Tibial nerve (tissue), 4 donors: ENCODE results near the gene PACSIN2. TPM values are rescaled to one million over a fixed set of nuclear protein-coding genes. Genes with fewer than 3 reads are reported as not detected.

Experiments
- DNase-seq, 2 donors: peaks; one replicate each; pipeline ENCODE4 v3.0.0-alpha.2; 2019; ENCODE audit warnings: low spot score in 2 of 2
- H3K27ac ChIP-seq, 4 donors: fragments of 200-600 bp; sonication (generic) in 3 of 4; one replicate each; pipeline ENCODE4 v1.5.1; 2017 to 2019; ENCODE audit warnings: mild to moderate bottlenecking in 1 of 4
- H3K27me3 ChIP-seq, 2 donors: fragments of 200-600 bp; sonication (generic) in 1 of 2; one replicate each; pipeline versions ENCODE4 v1.5.1 to v1.6.0; 2017 to 2019
- H3K36me3 ChIP-seq, 3 donors: fragments of 200-600 bp; sonication (generic); one replicate each; pipeline ENCODE4 v1.5.1; 2018 to 2019
- H3K4me1 ChIP-seq, 4 donors: fragments of 200-600 bp; sonication (generic) in 3 of 4; one replicate each; pipeline ENCODE4 v1.5.1; 2017 to 2019
- H3K4me3 ChIP-seq, 4 donors: fragments of 200-600 bp; sonication (generic) in 3 of 4; one replicate each; pipeline ENCODE4 v1.5.1; 2017 to 2019; ENCODE audit warnings: mild to moderate bottlenecking in 1 of 4, moderate library complexity in 1 of 4
- H3K9me3 ChIP-seq, 4 donors: fragments of 200-600 bp; sonication (generic) in 3 of 4; one replicate each; pipeline ENCODE4 v1.5.1; 2017 to 2019
- EP300 ChIP-seq, 2 donors: sonication (generic); formaldehyde crosslinking; IDR thresholded peaks; one replicate each; pipeline ENCODE4 v1.6.1; 2017; ENCODE audit warnings: antibody characterized with exemption in 2 of 2, mild to moderate bottlenecking in 1 of 2
- POLR2A ChIP-seq, 2 donors: fragments of 450-650 bp; IDR thresholded peaks; one replicate each; pipeline ENCODE4 v1.6.1; 2017; ENCODE audit warnings: antibody characterized with exemption in 2 of 2, mild to moderate bottlenecking in 2 of 2, moderate library complexity in 2 of 2
- WGBS, 2 donors: methylation state at CpG; one replicate each; pipeline ENCODE4 v1.1.5; 2018; 5-methylcytosine and 5-hydroxymethylcytosine counted together
- total RNA-seq, 4 donors: library from RNA; depleted of rRNA; stranded (reverse); fragments of >200 nt; gene quantifications; one replicate each; pipeline ENCODE4 v1.1.0, GENCODE V29; 2016
- TF ChIP-seq, protein P1 (sequence below), 5 experiments: fragments of 200-600 bp in 3 of 5; fragments of 450-650 bp in 2 of 5; sonication (generic) in 3 of 5; IDR thresholded peaks; one replicate each; pipeline ENCODE4 v1.5.1; 2016 to 2019; ENCODE audit warnings: antibody characterized with exemption in 5 of 5, mild to moderate bottlenecking in 3 of 5, moderate library complexity in 2 of 5

The PACSIN2 gene
- total RNA-seq, 4 donors from 2014 or later: 45.9 to 78.2 (median 59.0) TPM

DNA sequence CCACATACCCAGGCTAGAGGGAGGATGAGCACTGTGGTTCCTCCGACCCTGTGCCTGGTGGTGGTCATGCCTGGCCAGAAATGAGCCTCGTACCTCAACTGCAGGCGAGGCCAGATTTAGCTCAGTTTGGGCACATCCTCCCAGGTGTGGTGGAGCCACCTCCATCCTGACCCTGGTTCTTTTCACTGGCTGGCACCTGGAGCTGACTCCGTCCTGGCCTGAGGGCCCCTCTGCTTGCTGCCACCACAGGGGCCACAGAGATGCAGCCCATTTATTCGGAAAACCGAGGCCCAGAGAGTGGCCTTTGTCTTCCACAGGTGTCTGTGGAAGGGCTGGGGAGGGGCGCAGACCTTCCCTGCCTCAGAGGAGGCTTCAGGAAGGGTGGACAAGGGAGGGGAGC is 148.8 kb downstream of the PACSIN2 start:
- TF ChIP-seq, protein P1, sequence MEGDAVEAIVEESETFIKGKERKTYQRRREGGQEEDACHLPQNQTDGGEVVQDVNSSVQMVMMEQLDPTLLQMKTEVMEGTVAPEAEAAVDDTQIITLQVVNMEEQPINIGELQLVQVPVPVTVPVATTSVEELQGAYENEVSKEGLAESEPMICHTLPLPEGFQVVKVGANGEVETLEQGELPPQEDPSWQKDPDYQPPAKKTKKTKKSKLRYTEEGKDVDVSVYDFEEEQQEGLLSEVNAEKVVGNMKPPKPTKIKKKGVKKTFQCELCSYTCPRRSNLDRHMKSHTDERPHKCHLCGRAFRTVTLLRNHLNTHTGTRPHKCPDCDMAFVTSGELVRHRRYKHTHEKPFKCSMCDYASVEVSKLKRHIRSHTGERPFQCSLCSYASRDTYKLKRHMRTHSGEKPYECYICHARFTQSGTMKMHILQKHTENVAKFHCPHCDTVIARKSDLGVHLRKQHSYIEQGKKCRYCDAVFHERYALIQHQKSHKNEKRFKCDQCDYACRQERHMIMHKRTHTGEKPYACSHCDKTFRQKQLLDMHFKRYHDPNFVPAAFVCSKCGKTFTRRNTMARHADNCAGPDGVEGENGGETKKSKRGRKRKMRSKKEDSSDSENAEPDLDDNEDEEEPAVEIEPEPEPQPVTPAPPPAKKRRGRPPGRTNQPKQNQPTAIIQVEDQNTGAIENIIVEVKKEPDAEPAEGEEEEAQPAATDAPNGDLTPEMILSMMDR (IDR thresholded peaks at IDR 0.05): no peak
- TF ChIP-seq EP300 (IDR thresholded peaks at IDR 0.05) (no peak), POLR2A (IDR thresholded peaks at IDR 0.05) (no peak)
- no peak overlapping the region for H3K4me3 ChIP-seq
- 89 to 90% methylated on average over 7 of the region's 7 CpGs for WGBS, 2 donors

DNA sequence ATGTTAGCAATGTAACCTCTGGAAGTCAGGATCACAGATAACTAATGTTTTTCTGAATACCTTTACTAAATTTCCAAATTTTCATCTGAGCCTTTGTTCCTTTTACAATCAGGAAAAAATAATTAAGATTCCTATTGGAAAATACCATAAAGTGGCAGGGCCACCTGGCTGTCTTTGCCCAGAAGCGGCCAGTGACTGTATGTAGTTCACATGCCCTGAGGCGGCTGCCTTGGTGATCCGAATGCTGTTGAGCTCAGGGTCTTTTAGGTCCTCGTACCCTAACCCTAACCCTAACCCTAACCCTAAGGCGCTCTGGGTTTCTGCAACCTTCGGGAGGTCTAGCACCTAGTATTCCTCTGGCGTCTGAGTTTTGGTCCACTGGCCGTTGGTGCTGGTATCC is 149.4 kb downstream of the PACSIN2 start:
- H3K27me3 ChIP-seq: no peaks in the 10 kb centered on the region
- 81 to 84% methylated on average over 8 of the region's 8 CpGs for WGBS, 2 donors
- no peaks in the 10 kb centered on the region for H3K9me3 ChIP-seq

More for the DNA sequence above, 148.8 kb downstream of the PACSIN2 start:
- H3K27me3 ChIP-seq: no peaks in the 10 kb centered on the region
- no peaks in the 10 kb centered on the region for H3K9me3 ChIP-seq
- H3K27ac ChIP-seq: no peak overlapping the region
- H3K36me3 ChIP-seq: peaks cover 0 to 32% (median 2%) of the 10 kb centered on the region in 3 donors
- DNase-seq: no peak
- H3K4me1 ChIP-seq: peaks cover 0 to 18% (median 0%) of the 10 kb centered on the region in 4 donors

DNA sequence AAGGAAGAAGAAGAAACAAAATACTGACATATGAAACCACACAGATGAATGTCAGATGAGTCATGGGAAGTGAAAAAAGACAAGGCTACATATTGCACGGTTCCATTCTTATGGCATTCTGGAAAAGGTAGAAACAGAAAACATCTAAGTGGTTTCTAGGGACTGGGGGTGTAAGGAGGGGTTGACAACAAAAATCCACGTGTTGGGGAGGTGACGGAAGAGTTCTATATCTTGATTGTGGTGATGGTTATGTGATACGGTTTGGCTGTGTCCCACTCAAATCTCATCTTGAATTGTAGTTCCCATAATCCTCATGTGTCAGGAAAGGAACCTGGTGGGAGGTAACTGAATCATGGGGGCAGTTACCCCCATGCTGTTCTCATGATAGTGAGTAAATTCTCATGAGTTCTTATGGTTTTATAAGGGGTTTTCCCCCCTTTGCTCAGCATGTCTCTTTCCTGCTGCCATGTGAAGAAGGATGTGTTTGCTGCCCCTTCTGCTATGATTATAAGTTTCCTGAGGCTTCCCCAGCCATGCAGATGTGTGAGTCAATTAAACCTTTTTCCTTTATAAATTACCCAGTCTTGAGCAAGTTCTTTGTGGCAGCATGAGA is 151.5 kb downstream of the PACSIN2 start:
- Histone ChIP-seq H3K4me1 (peaks cover 0 to 16% (median 0%) of the 10 kb centered on the region in 4 donors), H3K9me3 (no peaks in the 10 kb centered on the region), H3K4me3 (no peak overlapping the region), H3K36me3 (peaks cover 0 to 7% (median 0%) of the 10 kb centered on the region in 3 donors), H3K27ac (no peak overlapping the region), H3K27me3 (no peaks in the 10 kb centered on the region)
- no peak for TF ChIP-seq POLR2A (IDR thresholded peaks at IDR 0.05)
- DNase-seq: no peak
- 72 to 73% methylated on average over 4 of the region's 4 CpGs for whole genome bisulfite sequencing, 2 donors

More for the DNA sequence above, 149.4 kb downstream of the PACSIN2 start:
- Histone ChIP-seq H3K27ac (no peak overlapping the region), H3K36me3 (peaks cover 0 to 26% (median 0%) of the 10 kb centered on the region in 3 donors), H3K4me1 (peaks cover 0 to 23% (median 0%) of the 10 kb centered on the region in 4 donors), H3K4me3 (no peak overlapping the region)
- TF ChIP-seq POLR2A (IDR thresholded peaks at IDR 0.05) (no peak), EP300 (IDR thresholded peaks at IDR 0.05) (no peak)
- TF ChIP-seq, protein P1 (IDR thresholded peaks at IDR 0.05): no peak
- DNase-seq: no peak

DNA sequence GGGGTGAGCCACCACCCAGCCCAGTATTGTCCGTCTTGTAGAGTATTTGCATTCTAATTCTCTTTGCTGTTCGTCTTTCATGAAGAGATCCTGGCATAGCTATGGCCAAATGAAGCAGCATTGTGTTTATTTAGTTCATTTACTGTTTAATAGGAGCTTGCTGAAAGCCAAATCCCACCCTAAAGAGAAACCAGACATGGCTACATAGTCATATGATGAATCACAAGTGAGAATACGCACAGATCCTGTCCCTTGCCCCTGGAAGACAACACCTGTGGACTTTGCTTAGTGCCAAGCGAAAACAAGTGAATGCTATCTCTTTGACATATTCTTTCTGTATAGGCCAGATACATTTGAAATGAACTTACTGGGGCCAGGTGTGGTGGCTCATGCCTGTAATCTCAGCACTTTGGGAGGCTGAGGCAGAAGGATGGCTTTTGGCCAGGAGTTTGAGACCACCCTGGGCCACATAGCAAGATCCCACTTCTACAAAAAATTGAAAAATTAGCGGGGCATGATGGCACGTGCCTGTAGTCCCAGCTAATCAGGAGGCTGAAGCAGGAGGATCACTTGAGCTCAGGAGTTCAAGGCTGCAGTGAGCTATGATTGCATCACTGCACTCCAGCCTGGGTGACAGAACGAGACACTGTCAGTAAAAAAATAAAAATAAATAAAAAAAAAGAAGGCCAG is 152.8 kb downstream of the PACSIN2 start:
- no peak for DNase-seq
- 91 to 93% methylated on average over 7 of the region's 7 CpGs for WGBS, 2 donors
- Histone ChIP-seq H3K4me3 (no peak overlapping the region), H3K27me3 (no peaks in the 10 kb centered on the region), H3K36me3 (peaks cover 0 to 7% (median 0%) of the 10 kb centered on the region in 3 donors), H3K4me1 (peaks cover 0 to 18% (median 6%) of the 10 kb centered on the region in 4 donors), H3K9me3 (no peaks in the 10 kb centered on the region), H3K27ac (no peak overlapping the region)
- TF ChIP-seq POLR2A (IDR thresholded peaks at IDR 0.05) (no peak), EP300 (IDR thresholded peaks at IDR 0.05) (no peak)
- TF ChIP-seq, protein P1 (IDR thresholded peaks at IDR 0.05): no peak

DNA sequence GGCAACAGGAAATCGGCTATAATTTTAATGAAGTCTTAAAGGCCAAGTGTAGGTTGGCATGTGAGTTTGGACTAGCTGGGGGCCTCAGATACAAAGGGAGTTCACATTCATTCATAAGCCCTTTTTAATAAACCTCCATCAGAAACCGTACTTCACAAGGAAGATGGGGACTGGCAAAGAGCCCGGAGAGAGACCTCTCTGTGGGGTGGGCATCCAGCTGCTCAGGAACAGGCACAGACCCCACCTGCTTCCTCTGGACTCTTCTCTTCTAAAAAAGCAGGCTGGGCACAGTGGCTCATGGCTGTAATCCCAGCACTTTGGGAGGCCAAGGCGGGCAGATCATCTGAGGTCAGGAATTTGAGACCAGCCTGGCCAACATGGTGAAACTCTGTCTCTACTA is 154.0 kb downstream of the PACSIN2 start:
- 34 to 44% methylated on average over 4 of the region's 4 CpGs for WGBS, 2 donors
- Histone ChIP-seq H3K36me3 (peaks cover 0 to 7% (median 0%) of the 10 kb centered on the region in 3 donors), H3K4me1 (peaks cover 0 to 20% (median 7%) of the 10 kb centered on the region in 4 donors), H3K27me3 (no peaks in the 10 kb centered on the region), H3K27ac (no peak overlapping the region), H3K4me3 (no peak overlapping the region), H3K9me3 (no peaks in the 10 kb centered on the region)
- TF ChIP-seq POLR2A (IDR thresholded peaks at IDR 0.05) (no peak), EP300 (IDR thresholded peaks at IDR 0.05) (no peak)
- TF ChIP-seq, protein P1 (IDR thresholded peaks at IDR 0.05): no peak
- no peak for DNase-seq
